Non-pigmented ciliary epithelial cell (primary cell): ENCODE measurements around the gene PLA2G7.
"Not testable (repeated sequence)": the region's sequence is repeated elsewhere in the genome, so short reads cannot be mapped to it uniquely, and the experiment has no call there.

ENCODE experiments used
- DNase-seq: peaks from one replicate; pipeline ENCODE4 v3.0.0-alpha.2; 2010; ENCODE audit warnings: low read depth

PLA2G7 gene

DNA sequence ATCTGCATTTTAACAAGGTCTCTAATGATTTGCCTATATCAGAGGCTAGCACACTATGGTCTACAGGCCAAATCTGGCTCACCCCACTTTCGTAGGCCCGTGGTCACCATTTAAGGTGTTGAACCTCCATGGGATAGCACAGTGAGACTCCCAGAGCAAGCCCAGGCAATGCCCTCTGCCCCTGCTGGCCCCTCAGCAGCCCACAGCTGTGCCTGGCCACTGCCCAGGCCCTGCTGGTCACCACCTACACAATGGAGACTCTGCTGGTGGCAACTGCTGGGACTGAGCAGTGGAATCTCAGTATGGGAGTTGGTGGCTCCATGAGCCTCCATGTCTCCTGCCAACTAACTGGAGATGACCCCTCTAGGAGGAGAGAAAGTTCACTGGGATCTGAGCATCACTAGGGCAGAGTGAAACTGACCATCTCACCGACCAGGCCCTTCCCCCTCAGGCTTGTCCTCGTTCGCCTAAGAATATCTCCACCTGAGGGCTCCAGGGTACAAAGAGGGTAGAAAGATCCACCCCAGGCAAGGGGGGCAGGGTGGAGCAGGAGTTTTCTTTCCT, 13.8 kb upstream of the PLA2G7 start:
- DNase-seq, result no peak

DNA sequence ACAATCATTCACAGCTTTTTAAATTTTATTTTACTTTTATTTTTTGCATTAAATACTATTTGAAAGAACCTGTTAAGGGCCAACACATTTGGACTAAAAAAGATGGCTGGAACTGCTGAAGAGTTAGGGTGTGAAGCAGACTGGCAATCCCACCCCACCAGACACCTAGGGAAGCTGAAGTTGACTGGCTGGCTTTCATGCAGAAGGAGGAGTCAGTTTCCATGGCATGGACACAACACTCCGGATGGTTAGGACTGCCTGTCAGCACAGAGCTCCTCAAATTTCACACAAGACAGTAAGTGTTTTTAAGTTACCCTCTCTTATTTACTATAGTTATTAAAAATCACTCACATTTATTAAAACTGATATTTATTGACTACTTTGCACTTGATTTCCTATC, 11.5 kb upstream of the PLA2G7 start, which contains the start of gene ANKRD66:
ANKRD66 (plus strand) TSS at position 238 of the 400 bp plus-strand sequence. CDS start 5,016 bp downstream, outside the sequence.
- no peak for DNase-seq

DNA sequence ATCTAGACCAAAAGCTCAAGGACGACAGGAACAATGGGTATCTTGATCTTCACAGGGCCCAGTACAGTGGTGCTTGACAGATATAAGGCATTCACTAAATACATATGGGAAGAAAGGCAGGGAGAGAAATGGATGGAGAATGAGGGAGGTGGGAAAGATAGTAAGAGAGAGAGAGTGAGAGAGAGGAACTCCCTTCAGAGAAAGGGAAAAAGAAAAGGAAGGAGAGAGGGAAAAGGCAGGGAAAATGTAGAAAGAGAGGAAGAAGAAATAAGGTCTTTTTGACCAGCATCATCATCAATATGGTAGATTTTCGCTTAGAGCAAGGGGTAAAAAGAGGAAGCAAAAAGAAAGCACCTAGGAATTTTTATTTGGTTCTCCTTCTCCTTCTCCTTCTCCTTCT, 10.8 kb upstream of the PLA2G7 start:
- no peak for DNase-seq

DNA sequence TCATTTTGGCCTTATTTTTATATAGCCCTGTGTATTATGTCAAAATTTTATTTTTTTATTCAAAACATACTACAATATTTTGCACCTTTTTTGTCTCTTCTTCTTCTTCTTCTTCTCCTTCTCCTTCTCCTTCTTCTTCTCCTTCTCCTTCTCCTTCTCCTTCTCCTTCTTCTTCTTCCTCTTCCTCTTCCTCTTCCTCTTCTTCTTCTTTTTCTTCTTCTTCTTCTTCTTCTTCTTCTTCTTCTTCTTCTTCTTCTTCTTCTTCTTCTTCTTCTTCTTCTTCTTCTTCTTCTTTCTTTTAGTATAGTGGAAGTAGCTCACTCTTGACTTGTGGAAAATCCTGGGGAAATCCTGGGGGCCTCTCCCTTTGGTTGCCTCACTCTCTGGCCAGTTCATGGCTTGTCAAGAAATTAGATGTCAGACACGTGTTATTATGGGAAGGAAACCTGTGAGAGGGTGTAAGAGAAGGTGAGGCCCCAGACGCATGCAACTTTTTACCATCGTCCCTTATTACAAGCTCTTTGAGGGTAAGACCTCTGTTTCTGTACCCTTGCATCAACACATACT, 9.1 kb upstream of the PLA2G7 start:
- not testable (repeated sequence) for DNase-seq

DNA sequence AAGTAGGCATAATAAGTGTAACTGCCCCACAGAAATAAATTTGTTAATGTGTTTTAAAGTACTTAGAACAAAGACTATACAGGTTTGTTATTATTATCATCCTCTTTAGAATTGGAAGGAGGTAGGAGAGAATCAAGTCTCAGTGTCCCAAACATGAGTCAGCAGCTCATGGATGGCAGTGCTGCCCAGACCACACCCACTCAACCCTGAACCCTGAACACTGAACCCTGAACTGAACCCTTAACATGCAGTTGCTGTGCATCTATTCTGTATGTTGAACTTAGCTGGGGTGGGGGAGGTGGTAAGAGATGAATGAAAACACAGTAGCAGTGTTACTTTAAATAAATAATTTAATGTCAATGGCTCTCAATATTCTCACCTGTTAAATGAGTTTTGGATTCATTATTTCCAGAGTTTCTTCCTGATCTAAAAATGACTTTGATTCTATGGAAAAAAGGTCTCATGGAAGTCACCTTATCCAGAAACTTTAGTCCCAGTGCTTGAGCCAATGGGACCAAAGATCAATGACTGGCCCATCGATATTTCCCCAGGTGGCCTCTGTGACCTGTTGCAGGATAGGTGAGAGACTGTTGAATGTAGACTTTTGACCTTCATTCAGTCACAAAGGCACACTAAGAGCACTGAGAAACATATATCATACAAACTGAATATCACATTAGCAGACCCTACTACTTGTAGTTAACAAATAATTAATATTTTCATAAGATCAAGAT, 8.4 kb upstream of the PLA2G7 start:
- no peak for DNase-seq

DNA sequence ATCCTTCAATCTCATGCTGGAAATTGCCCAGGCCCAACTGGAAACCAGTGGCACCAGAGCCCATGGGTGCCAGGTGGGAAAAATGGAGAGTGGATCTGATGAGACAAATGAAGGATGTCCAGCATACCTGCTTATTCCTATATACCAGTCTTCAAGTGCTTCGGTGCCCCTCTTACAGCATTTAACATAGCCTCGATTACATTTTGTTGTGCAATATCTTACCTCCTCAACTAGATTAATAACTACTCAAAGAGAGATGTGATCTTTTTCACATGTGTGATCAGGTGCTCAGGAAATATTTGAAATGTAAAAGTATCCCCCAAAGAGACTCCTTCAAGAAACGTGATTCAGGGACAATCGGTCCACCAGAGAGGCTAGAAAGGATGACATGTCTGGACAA, 6.7 kb upstream of the PLA2G7 start:
- DNase-seq, result no peak

GRCh38 chr6:46741482-46741881, 6.3 kb upstream of the PLA2G7 start:
- no peak for DNase-seq

- no peak for DNase-seq
Measured at GRCh38 chr6:46736906-46737305, 1.7 kb upstream of the PLA2G7 start.

- no peak for DNase-seq
Measured at GRCh38 chr6:46735720-46736031, 501 bp upstream of the PLA2G7 start.

DNA sequence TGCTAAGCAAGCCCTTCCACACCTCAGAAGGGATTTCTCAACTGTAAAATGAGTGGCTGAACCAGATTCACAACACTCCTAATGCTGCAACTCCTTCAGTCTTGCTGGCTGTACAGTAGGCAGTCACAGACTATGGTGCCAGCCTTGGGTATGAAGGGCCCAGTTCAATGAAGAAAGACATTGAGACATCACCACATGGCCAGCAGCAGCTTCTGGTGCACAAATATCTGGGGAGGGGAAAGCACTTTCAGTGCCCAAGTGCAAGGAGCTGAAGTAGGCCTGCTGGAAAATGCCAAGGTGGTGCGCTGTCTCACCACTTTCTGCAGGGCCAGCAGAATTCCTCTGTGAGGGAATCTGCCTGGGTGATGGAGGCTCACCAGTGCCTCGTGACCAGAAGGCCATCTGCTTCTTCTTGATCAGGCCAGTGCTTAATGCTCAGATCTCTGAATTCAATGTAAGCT, 1.8 kb downstream of the PLA2G7 start:
- no peak for DNase-seq

DNA sequence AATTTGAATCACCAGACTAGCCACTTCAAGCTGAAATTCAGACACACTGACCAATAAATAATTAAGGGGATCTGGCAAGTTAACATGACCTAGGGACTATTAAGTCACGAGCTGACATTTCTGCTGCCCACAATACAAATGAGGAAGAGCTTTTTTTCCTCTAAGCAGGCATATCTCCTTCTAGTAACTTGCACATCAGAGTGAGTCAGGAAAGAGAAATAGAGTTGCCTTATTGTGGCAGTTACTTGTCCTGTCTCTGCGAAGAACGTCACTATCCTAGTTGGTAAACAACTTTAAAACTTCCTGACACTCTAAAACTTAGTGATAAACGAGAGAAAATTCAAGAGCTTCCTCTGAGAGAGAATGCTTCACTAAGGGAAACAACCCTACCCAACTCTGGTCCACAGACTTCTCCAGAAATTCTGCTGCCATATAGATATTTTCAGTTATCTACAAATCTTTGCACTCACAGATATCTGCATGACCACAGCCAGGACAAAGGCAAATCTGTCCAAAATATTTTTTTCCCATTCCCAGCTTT, 4.2 kb downstream of the PLA2G7 start:
- DNase-seq, result no peak

GRCh38 chr6:46729787-46730326, 5.3 kb downstream of the PLA2G7 start:
- DNase-seq, result no peak

- DNase-seq, result no peak
Measured at GRCh38 chr6:46720401-46720800, 14.8 kb downstream of the PLA2G7 start.

GRCh38 chr6:46719099-46719498, 16.1 kb downstream of the PLA2G7 start:
- DNase-seq, result peak; percentile 63

GRCh38 chr6:46715141-46715540, 20.0 kb downstream of the PLA2G7 start:
- no peak for DNase-seq

DNA sequence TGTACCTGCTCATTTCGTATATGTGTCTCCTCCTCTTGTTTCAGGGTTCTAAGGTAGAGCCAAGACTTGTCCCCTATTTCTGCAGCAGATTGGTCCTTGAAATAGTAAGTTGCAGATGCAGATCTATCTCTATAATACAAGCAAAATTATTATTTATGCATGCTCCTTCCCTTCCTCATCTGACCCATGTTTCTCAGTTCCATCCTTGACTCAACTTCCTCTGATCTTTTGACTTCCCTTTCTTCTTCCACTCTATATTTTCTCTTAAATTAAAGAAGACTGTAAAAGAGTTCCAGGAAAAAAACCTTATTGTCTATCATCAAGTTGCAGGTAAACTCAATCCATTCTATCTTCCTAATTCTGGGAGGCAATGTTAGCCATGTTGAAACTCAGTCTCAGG, 23.7 kb downstream of the PLA2G7 start:
- DNase-seq, result no peak

DNA sequence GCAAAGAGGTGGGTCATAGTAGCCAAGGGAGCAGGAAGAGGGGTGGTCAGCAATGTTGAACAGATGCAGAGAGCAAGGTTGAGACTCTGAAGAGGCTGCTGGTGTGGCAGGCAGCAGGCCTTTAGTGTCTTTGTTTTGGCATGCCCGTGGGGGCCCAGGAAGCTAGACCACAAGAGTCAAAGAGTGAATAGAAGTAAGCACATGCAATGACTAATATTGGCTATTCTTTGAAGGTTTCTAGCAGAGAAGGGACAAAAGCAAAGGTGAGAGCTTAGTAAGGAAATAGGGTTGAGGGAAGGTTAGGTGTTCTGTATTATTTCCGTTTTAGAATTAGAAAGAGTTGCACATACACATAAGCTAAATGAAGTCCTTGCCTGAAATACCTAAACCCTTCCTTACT, 28.7 kb downstream of the PLA2G7 start:
- no peak for DNase-seq

DNA sequence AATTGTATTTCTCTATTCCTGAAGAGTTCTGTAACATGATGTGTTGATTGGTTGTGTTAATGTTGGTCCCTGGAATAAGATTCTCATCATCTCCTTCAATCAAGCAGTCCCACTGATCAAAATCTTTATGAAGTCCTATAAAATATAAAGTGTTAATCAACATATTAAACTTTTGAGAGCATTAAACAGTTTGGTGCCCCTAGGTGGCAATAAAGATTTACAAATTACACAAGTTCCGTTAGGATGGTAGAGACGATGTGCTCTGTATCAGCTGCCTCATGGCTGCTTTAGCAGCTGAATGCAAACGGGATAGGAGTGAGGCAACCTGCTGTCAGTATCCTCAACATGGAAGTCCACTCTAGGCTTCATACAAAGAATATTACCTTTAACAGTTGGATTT, 30.6 kb downstream of the PLA2G7 start:
- no peak for DNase-seq

- DNase-seq, result no peak
Measured at GRCh38 chr6:46699970-46700369, 35.2 kb downstream of the PLA2G7 start.

DNA sequence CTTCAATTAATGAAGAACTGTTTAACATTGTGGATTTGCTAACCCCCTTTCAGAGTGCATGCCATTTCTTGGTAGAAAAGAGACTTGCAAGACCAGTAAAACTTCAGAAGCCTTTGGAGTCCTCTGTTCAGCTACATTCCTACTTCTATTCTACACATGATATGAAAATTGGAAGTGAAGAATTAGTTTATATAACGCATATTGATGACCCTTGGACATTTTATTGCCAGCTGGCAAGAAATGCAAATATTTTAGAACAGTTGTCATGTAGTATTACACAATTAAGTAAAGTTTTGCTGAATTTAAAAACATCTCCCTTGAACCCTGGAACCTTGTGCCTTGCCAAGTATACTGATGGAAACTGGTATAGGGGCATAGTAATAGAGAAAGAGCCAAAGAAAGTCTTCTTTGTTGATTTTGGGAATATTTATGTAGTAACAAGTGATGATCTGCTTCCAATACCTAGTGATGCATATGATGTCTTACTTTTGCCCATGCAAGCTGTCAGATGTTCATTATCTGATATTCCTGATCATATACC, 44.2 kb downstream of the PLA2G7 start:
- DNase-seq, result no peak

DNA sequence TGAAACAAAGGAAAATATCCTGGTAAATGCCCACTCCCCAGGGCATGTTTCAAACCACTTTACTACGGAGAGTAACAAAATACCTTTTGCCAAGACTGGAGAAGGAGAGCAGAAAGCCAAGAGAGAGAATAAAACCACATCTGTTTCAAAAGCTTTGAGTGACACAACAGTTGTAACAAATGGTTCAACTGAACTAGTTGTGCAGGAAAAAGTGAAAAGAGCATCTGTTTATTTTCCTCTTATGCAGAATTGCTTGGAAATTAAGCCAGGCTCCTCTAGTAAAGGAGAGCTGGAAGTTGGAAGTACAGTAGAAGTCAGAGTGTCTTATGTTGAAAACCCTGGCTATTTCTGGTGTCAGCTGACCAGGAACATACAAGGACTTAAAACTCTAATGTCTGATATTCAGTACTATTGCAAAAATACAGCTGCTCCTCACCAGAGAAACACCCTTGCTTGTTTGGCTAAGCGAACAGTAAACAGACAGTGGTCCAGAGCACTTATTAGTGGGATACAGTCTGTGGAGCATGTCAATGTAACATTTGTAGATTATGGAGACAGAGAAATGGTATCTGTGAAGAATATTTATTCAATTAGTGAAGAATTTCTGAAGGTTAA, 44.9 kb downstream of the PLA2G7 start:
- DNase-seq, result no peak

DNA sequence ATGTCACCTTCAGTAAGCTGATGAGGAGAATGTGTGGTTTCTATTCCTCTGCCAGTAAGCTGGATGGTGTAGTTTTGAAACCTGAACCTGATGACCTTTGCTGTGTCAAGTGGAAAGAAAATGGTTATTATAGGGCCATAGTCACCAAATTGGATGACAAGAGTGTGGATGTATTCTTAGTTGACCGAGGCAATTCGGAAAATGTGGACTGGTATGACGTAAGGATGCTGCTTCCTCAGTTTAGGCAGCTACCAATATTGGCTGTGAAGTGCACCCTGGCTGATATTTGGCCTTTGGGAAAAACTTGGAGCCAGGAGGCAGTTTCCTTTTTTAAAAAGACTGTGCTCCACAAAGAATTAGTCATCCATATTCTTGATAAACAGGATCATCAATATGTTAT, 45.5 kb downstream of the PLA2G7 start:
- no peak for DNase-seq
